CD14-positive monocyte (primary cell): ENCODE measurements around the gene GTF3C1. TPM values are rescaled to one million over a fixed set of nuclear protein-coding genes. Genes with fewer than 3 reads are reported as not detected.
A peak's percentile ranks its signal among the peaks of the same experiment; 100 is the strongest.

ENCODE experiments used
- DNase-seq, 3 donors: peaks; one replicate each; pipeline ENCODE4 v3.0.0-alpha.2; 2011 to 2022
- H2AFZ ChIP-seq: 2 replicates; pipeline ENCODE4 v1.6.0; 2012; ENCODE audit warnings: mild to moderate bottlenecking, low read depth, low read length, inconsistent platforms; ENCODE audit not compliant: insufficient read depth, poor library complexity, severe bottlenecking
- H3K27ac ChIP-seq, 2 donors: 1 replicate in 1 of 2; 2 replicates in 1 of 2; pipeline ENCODE4 v1.5.1; 2012 to 2013; ENCODE audit warnings: low read length in 2 of 2, control low read depth in 1 of 2, inconsistent platforms in 1 of 2, low read depth in 1 of 2, mild to moderate bottlenecking in 1 of 2
- H3K27me3 ChIP-seq, 2 donors: one replicate each; pipeline versions ENCODE4 v1.6.0 to v1.6.1; 2011 to 2013; ENCODE audit warnings: low read length in 2 of 2; ENCODE audit not compliant: control insufficient read depth in 2 of 2, insufficient read depth in 2 of 2
- H3K36me3 ChIP-seq, 2 donors: replicated peaks in 1 of 2; 1 replicate in 1 of 2; 2 replicates in 1 of 2; pipeline versions ENCODE4 v1.5.1 to v1.6.1; 2012 to 2013; ENCODE audit warnings: low read length in 2 of 2, control low read depth in 1 of 2, inconsistent platforms in 1 of 2, mild to moderate bottlenecking in 1 of 2; ENCODE audit not compliant: insufficient read depth in 2 of 2, control insufficient read depth in 1 of 2
- H3K4me1 ChIP-seq, 2 donors: 1 replicate in 1 of 2; 2 replicates in 1 of 2; pipeline versions ENCODE4 v1.5.1 to v1.6.1; 2012 to 2013; ENCODE audit warnings: low read length in 2 of 2, control low read depth in 1 of 2, inconsistent platforms in 1 of 2, mild to moderate bottlenecking in 1 of 2, moderate library complexity in 1 of 2; ENCODE audit not compliant: insufficient read depth in 2 of 2, control insufficient read depth in 1 of 2
- H3K4me2 ChIP-seq: replicated peaks from 2 replicates; pipeline ENCODE3; 2012; ENCODE audit warnings: low read length, moderate library complexity, mild to moderate bottlenecking; ENCODE audit not compliant: poor library complexity, severe bottlenecking; ENCODE audit errors: extremely low read depth
- H3K4me3 ChIP-seq, 3 experiments: fragments of 200-600 bp in 1 of 3; sonication (generic) in 1 of 3; replicated peaks in 1 of 3; 1 replicate in 2 of 3; 2 replicates in 1 of 3; pipeline ENCODE4 v1.5.1; 2011 to 2013; ENCODE audit warnings: low read length in 3 of 3, mild to moderate bottlenecking in 3 of 3, control low read depth in 2 of 3, low read depth in 2 of 3, inconsistent platforms in 1 of 3, moderate library complexity in 1 of 3
- H3K79me2 ChIP-seq: 2 replicates; pipeline ENCODE4 v1.6.0; 2012; ENCODE audit warnings: mild to moderate bottlenecking, control low read depth, inconsistent platforms, low read length, moderate library complexity; ENCODE audit not compliant: insufficient read depth
- H3K9ac ChIP-seq: 2 replicates; pipeline ENCODE4 v1.6.0; 2017; ENCODE audit warnings: low read length, mild to moderate bottlenecking; ENCODE audit not compliant: insufficient read depth, poor library complexity, severe bottlenecking
- H3K9me3 ChIP-seq, 2 donors: replicated peaks in 1 of 2; 1 replicate in 1 of 2; 2 replicates in 1 of 2; pipeline versions ENCODE4 v1.5.1 to v1.6.1; 2012 to 2013; ENCODE audit warnings: low read length in 2 of 2, control low read depth in 1 of 2; ENCODE audit not compliant: control insufficient read depth in 1 of 2, insufficient read depth in 1 of 2
- H4K20me1 ChIP-seq: 2 replicates; pipeline ENCODE4 v1.6.0; 2012; ENCODE audit warnings: mild to moderate bottlenecking, low read length, control low read depth, moderate library complexity; ENCODE audit not compliant: insufficient read depth
- H3K27ac Mint-ChIP-seq, 7 donors: one replicate each; pipeline ENCODE4 v1.8.0; 2020; ENCODE audit warnings: mild to moderate bottlenecking in 7 of 7, mixed read lengths in 7 of 7, moderate library complexity in 6 of 7, inconsistent platforms in 2 of 7
- H3K27me3 Mint-ChIP-seq, 3 donors: one replicate each; pipeline ENCODE4 v1.8.0; 2021 to 2022; ENCODE audit warnings: low read depth in 3 of 3, mild to moderate bottlenecking in 3 of 3, mixed read lengths in 3 of 3, moderate library complexity in 3 of 3, inconsistent platforms in 1 of 3
- H3K36me3 Mint-ChIP-seq, 2 donors: one replicate each; pipeline ENCODE4 v1.8.0; 2020; ENCODE audit warnings: mixed read lengths in 2 of 2, inconsistent platforms in 1 of 2, mild to moderate bottlenecking in 1 of 2
- H3K4me1 Mint-ChIP-seq: one replicate; pipeline ENCODE4 v1.8.0; 2020; ENCODE audit warnings: mild to moderate bottlenecking, mixed read lengths
- H3K4me3 Mint-ChIP-seq, 2 donors: one replicate each; pipeline ENCODE4 v1.8.0; 2020; ENCODE audit warnings: mild to moderate bottlenecking in 2 of 2, mixed read lengths in 2 of 2, moderate library complexity in 1 of 2
- H3K9me3 Mint-ChIP-seq, 7 donors: one replicate each; pipeline ENCODE4 v1.8.0; 2020 to 2022; ENCODE audit warnings: mixed read lengths in 7 of 7, mild to moderate bottlenecking in 6 of 7, moderate library complexity in 6 of 7, inconsistent platforms in 2 of 7
- WGBS: methylation state at CpG from one replicate; pipeline ENCODE4 v1.1.5; 2013; ENCODE audit warnings: missing lambda C conversion rate; ENCODE audit not compliant: insufficient coverage; 5-methylcytosine and 5-hydroxymethylcytosine counted together
- intact Hi-C, 2 donors: fragments of 100-400 bp; cut with micrococcal nuclease; formaldehyde crosslinking; loops; one replicate each; pipeline versions ENCODE4 v1.15.0 to v1.15.1; 2023
- polyA plus RNA-seq, 3 donors: library from polyadenylated mRNA; depleted of rRNA in 1 of 3; unstranded in 2 of 3; stranded (reverse) in 1 of 3; fragments of 300-500 nt in 2 of 3; fragments of >200 nt in 1 of 3; fragmentation: Illumina TruSeq in 2 of 3; gene quantifications; 1 replicate in 2 of 3; 2 replicates in 1 of 3; pipeline ENCODE4 v1.2.3, GENCODE V29; 2012 to 2021
- TF ChIP-seq, protein P1 (sequence below): fragments of 200-600 bp; IDR thresholded peaks from one replicate; pipeline ENCODE4 v1.8.0; 2022; ENCODE audit warnings: antibody characterized with exemption, mild to moderate bottlenecking

GTF3C1 gene
- polyA plus RNA-seq, 3 donors: 7.0 to 22.0 (median 12.8) TPM

DNA sequence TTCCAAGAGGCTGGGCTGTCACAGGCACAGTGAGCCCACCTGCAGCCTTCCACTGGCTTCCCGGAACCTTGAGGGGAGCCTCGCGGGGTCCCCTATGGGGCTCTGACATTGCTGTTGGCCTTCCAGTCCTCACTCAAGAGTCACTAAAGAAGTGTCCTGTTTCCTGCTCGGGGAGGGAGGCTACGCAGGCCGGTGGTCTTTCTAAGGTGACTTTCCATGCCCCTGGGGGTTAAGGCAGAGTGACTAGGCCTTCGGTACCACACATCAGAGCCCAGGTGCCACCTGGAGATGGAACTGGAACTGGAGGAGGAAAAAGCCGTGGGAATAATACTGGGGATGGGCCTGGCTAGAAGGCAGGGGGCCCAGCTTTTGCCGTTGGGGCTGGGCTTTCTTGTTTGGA is 75.7 kb downstream of the GTF3C1 start:
- H3K9me3 Mint-ChIP-seq: peaks cover 0 to 2% (median 0%) of the 10 kb centered on the region in 7 donors
- no peak overlapping the region for H3K27ac Mint-ChIP-seq
- Histone ChIP-seq H3K79me2 (no peaks in the 10 kb centered on the region), H3K4me3 (no peak overlapping the region), H3K36me3 (peaks cover 93 to 99% of the 10 kb centered on the region in 2 donors), H3K9me3 (no peaks in the 10 kb centered on the region), H3K9ac (no peak overlapping the region), H4K20me1 (no peaks in the 10 kb centered on the region), H3K4me2 (no peak overlapping the region), H3K4me1 (no peaks in the 10 kb centered on the region), H2AFZ (no peak overlapping the region), H3K27me3 (no peaks in the 10 kb centered on the region), H3K27ac (no peak overlapping the region)
- intact Hi-C loops: no loop called here
- WGBS: 94% methylated on average over 5 of the region's 9 CpGs
- TF ChIP-seq, protein P1, sequence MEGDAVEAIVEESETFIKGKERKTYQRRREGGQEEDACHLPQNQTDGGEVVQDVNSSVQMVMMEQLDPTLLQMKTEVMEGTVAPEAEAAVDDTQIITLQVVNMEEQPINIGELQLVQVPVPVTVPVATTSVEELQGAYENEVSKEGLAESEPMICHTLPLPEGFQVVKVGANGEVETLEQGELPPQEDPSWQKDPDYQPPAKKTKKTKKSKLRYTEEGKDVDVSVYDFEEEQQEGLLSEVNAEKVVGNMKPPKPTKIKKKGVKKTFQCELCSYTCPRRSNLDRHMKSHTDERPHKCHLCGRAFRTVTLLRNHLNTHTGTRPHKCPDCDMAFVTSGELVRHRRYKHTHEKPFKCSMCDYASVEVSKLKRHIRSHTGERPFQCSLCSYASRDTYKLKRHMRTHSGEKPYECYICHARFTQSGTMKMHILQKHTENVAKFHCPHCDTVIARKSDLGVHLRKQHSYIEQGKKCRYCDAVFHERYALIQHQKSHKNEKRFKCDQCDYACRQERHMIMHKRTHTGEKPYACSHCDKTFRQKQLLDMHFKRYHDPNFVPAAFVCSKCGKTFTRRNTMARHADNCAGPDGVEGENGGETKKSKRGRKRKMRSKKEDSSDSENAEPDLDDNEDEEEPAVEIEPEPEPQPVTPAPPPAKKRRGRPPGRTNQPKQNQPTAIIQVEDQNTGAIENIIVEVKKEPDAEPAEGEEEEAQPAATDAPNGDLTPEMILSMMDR: no peak
- H3K4me1 Mint-ChIP-seq: no peaks in the 10 kb centered on the region
- H3K27me3 Mint-ChIP-seq: peaks cover 0 to 1% (median 0%) of the 10 kb centered on the region in 3 donors
- H3K4me3 Mint-ChIP-seq: no peak overlapping the region
- DNase-seq: no peak
- H3K36me3 Mint-ChIP-seq: peaks cover 96 to 98% of the 10 kb centered on the region in 2 donors

DNA sequence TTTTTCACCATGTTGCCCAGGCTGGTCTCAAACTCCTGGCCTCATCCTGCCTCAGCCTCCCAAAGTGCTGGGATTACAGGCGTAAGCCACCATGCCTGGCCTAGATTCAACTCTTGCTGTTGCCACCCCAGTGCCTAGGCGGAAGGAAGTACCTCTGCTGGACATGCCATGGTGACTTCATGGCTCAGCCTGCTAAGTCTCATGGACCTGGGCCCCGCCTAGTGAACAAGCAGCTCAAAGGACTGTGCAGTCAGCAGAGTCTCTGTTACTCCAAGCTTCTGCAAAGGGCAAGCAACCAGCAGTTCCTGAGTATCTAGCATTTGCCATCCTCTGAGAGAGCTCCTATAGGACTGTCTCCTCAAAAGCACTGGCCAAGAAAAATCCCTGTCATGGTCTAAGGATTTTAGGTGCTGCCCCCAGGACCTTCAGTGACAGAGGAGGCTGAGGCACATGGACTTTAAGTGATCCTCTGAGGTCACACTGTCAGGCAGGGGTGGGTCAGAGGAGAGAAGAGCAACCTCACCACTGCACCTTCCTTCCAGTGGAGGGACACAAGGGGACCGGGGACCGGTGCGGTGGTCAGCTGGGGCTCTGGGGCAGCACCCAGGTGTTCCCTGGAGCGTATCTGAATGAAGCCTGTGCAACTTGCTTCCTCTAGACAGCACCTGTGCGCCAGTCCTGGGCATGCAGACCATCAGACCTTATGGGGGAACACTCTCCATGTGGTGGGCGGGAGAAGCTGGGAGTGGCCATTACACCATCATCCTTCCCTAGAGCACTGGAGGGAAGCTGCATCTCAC is 76.4 kb downstream of the GTF3C1 start:
- no peaks in the 10 kb centered on the region for H3K9me3 ChIP-seq
- H3K27ac Mint-ChIP-seq: peak overlapping the region in 2 of 7 donors; percentile 41 to 77
- peaks cover 0 to 1% (median 0%) of the 10 kb centered on the region in 3 donors for H3K27me3 Mint-ChIP-seq
- TF ChIP-seq, protein P1: no peak
- no peak overlapping the region for H3K4me2 ChIP-seq
- H3K9ac ChIP-seq: no peak overlapping the region
- peaks cover 0 to 3% (median 0%) of the 10 kb centered on the region in 7 donors for H3K9me3 Mint-ChIP-seq
- H3K4me3 ChIP-seq: no peak overlapping the region
- H4K20me1 ChIP-seq: no peaks in the 10 kb centered on the region
- no peaks in the 10 kb centered on the region for H3K4me1 Mint-ChIP-seq
- no peak overlapping the region for H2AFZ ChIP-seq
- no peaks in the 10 kb centered on the region for H3K79me2 ChIP-seq
- no peak overlapping the region for H3K27ac ChIP-seq
- 96% methylated on average over 4 of the region's 9 CpGs for WGBS
- DNase-seq: no peak
- peaks cover 93 to 100% of the 10 kb centered on the region in 2 donors for H3K36me3 ChIP-seq
- intact Hi-C loops: no loop called here
- H3K4me1 ChIP-seq: no peaks in the 10 kb centered on the region
- peaks cover 98% of the 10 kb centered on the region in 2 donors for H3K36me3 Mint-ChIP-seq
- H3K4me3 Mint-ChIP-seq: no peak overlapping the region
- H3K27me3 ChIP-seq: no peaks in the 10 kb centered on the region
